GM19455 (cell line): ENCODE results near the gene TARDBP.
A peak's percentile ranks its signal among the peaks of the same experiment; 100 is the strongest.
"Not testable (repeated sequence)": the region's sequence is repeated elsewhere in the genome, so short reads cannot be mapped to it uniquely, and the experiment has no call there.

Source experiments
- ATAC-seq: cut with Tn5 transposase; IDR thresholded peaks from one replicate; pipeline ENCODE4 v1.9.1; 2021; ENCODE audit not compliant: unreplicated experiment

Gene TARDBP

DNA sequence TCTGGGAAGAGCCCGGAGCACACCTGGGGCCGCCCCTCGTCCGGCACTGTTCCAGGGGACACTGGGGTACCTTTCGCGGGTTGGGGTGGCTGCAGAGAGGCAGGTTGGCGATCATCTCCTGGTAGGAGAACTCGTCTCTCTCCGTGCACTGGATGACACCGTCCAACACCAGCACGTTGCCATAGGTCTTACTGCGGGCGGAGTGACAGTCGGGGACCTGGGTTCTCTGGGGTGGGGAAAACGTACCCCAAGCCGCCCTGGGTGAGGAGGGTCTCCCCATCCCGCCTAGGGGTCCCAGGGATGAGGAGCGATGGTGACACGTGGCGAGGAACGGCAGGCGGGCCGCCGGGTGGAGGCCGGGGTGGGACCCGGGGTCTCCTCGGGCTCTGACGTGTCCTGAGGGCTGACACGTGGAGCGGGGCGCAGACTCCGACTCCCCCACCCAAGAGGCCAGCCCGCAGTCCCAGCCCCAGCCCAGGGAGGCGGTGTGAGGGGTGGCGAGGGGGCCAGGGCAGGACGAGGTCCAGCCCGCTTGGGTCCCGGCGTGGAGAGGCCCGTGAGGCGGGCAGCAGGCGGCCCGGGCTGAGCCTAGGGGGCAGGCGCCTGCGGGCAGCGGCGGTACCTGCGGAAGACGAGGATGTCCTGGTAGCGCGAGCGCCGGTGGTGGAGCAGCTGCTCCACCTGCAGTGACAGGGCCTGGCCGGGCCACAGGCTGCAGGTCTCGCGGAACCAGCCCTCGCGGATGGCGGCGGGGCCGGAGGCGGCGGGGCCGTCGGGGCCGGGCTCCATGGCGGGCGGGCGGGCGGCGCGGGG is 46.9 kb downstream of the TARDBP start:
- ATAC-seq, result peak; percentile 30

- ATAC-seq, result peak; percentile 82
Observed at GRCh38 chr1:11059968-11060830, 47.7 kb downstream of the TARDBP start, which contains the start of gene SRM. SRM (minus strand) TSS chr1:11060018; CDS start chr1:11059943, 75 bp downstream.

GRCh38 chr1:11061652-11062365 is 49.4 kb downstream of the TARDBP start:
- ATAC-seq, result no peak

DNA sequence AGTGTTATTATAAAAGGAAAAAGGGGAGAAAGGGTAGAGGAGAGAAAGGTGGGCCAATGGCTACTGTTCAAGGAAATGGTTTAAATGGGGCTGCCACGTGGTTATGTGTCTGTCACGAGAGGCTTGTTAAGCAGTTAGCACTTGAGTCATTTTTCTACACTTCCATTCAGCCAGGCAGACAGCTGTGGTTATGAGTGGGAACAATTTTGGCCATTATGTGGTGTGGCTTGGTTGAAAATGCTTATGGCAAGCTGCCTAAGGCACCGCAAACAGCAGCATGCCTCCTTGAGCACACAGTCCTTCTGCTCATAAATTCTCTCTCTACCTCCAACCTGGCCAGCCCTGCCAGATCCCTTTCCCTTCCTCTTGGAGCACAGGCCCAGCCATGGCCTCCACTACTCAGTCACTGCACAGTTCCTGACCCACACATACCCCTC is 50.5 kb downstream of the TARDBP start:
- ATAC-seq, result no peak

DNA sequence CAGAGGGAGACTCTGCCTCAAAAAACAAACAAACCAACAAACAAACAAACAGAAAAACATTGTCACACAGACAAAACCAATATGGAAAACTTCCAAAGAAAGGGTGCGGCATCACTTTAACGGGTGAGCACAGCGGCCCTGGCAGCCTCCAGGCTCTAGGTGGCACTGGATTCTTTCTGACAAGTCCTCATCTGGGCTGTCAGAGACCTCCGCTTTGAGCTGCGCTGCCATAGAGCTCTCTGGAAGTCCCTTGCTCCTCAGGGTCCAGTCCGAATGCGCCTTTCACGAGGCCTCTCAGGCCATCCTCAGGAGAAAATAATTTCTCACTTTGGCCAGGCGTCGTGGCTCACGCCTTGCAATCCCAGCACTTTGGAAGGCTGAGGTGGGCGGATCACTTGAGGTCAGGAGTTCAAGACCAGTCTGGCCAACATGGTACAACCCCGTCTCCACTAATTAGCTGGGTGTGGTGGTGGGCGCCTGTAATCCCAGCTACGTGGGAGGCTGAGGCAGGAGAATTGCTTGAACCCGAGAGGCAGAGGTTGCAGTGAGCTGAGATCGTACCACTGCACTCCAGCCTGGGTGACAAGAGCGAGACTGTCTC is 51.6 kb downstream of the TARDBP start:
- not testable (repeated sequence) for ATAC-seq

GRCh38 chr1:11064942-11065341 is 52.5 kb downstream of the TARDBP start:
- ATAC-seq, result no peak

DNA sequence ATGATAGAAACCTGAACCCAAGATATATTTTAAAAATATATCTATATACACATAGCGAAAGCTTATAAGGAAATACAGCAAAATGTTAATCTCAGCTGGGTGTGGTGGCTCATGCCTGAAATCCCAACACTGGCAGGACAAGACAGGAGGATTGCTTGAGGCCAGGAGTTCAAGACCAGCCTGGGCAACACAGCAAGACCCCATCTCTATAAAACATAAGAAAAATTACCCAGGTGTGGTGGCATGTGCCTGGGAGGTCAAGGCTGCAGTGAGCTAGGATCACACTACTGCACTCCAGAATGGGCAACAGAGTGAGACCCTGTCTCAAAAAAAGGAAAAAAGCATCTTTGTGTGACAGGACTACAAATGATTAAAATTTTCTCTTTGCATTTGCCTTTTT is 53.3 kb downstream of the TARDBP start:
- no peak for ATAC-seq

DNA sequence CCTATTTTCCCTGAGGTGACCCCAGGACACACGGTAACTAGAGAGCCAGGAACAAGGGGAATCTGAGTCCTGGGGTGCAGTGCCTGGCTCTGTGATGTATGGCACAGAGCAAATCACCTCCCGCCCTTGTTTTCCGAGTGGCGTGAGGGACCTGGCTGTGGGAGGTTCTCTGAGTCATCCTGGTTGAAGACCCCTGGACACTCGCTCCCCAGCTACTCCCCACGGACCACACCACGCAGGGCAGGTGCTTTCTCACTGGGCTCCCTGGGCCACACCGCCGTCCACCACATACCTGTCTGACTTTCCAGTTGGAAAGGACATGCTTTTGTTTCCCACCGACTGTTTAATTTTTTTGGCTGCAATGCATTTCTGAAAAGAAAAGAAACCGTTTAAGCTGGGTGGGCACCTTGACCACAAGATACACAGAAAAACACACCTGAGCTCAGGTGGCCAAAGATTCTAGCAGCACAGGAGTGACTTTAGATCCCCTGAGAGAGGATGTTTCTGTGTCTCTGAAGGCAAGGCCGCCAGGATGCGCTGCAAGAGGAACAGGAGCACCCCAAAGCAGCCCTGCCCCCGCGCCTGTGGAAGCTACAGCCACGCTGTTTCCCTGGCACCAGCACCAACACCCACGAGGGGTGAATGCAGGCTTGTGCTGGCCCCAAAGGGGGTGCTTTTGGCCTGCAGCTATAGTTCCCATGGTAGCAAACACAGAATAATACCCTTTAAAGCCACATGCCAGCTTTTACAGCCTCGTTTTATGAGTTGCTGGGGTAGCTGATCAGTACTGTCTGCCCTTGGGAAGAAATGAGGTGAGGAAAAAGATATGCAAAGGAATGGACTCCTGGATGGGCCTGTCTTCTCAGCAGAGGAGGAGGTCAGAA is 55.5 kb downstream of the TARDBP start:
- no peak for ATAC-seq

GRCh38 chr1:11068600-11069473 is 56.4 kb downstream of the TARDBP start:
- no peak for ATAC-seq

DNA sequence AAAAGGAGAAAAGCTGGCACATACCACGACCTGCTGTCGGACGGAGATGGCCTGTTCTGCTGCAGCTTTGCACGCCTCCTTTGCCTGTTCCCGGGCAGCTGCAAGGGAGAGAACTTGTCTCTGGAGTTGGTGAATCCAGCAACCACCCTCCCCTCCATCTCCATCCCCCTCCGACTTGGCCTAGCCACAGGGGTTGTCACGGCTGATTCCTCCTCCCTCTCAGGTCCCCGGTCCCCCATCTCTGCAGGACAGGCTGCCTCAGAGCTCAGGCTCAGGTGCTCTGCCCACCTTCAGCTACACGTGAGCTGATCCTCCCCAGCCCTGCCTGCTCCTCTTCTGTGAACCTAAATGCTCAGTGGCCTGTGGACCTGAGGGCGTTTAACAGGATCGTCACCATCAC is 58.4 kb downstream of the TARDBP start:
- ATAC-seq, result no peak

- no peak for ATAC-seq
Observed at GRCh38 chr1:11071463-11072215, 59.2 kb downstream of the TARDBP start.

- no peak for ATAC-seq
Observed at GRCh38 chr1:11072216-11072917, 59.9 kb downstream of the TARDBP start.

DNA sequence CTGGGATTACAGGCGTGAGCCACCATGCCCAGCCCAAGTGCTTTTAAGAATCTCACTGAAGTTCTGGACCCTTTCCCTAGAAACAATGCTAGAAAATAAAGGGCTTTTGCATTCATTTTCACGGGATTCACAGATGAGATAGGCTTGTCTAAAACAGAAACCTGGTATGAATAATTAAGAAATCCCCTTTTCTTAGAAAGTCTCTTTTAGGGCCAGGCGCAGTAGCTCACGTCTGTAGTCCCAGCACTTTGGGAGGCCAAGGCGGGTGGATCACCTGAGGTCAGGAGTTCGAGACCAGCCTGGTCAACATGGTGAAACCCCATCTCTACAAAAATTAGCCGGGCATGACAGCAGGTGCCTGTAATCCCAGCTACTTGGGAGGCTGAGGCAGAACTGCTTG is 60.9 kb downstream of the TARDBP start:
- not testable (repeated sequence) for ATAC-seq
